Measurements from ENCODE around the gene TMEM205. TPM values are rescaled to one million over a fixed set of nuclear protein-coding genes. Genes with fewer than 3 reads are reported as not detected.

Gene TMEM205
- total RNA-seq, result 215 and 295 TPM in 2 replicates

DNA sequence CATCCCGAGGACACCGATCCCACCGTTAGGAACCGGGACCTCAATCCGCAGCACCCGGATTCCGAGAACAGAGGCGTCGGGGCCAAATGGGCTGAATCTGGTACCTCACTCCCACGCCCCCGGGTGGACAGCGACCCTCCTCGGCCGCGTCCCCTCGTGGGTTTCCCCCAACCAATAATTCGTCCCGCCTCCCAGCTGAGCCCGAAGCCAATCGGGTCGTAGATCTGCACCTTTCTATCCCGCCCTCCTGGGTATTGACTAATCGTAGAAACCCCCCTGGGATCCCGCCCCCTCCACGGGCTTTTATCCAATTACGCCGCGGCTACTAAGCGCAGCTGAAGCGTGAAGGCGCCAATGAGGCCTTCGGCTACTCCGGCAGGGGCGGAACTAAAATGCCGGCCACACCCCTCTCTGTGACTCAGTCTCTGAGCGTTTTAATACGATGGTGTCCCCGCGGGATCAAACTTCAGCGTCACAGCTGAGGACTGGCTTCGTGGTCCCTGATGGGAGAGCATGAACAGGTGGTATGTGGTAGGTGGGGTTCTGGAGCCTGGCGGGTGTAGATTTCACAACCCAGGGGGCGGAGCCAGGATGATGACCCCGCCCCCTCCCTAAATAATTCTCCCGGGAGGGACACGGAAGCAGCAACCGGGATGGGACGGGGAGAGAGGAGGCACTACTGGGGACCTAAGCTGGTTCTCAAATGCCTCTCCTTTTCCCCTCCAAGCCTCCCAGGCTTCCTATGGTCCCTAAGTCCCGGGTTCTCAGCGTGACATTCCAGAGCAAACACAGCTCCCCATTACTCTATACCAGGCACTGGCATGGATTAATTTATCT lies at the start of gene TMEM205, which contains the start of gene CCDC159:
TSS of gene TMEM205 (minus strand) at position 165 of the 837 bp plus-strand sequence. CDS start 649 bp downstream, outside the sequence.
TSS of gene CCDC159 (plus strand) at position 416 of the 837 bp plus-strand sequence. CDS start at position 504, 88 bp downstream.

DNA sequence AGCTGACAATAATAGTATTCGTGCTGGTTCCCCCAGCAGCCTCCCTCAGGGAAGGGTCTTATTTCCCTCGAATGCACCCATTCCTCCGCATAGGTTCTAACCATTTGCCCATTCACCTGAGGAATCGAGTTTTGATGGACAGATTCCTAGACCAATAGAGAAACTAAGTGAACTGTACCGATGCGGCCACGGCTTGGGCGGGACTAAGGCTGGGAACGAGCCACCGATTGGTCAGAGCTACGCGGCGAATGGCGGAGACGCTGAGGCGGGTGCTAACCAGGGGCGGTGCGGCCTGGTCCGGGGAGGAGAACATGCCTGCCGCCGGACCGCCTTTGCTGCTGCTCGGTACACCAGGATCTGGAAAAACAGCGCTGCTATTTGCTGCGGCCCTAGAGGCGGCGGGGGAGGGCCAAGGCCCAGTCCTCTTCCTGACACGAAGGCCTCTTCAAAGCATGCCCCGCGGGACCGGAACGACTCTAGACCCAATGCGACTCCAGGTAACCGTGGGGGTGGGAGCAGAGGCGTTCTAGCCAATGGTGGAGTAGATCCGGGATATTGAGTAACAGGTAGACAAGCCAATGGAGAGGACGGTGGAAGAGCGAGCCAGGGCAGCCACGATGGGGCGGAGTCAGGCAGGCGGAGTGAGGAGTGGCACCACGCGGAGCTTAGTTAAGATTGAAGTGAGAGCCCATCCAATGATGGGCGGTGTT lies 28.5 kb upstream of the TMEM205 start, which contains the start of gene SWSAP1:
TSS of gene SWSAP1 (plus strand) at position 234 of the 710 bp plus-strand sequence. CDS start at position 249, 15 bp downstream.

DNA sequence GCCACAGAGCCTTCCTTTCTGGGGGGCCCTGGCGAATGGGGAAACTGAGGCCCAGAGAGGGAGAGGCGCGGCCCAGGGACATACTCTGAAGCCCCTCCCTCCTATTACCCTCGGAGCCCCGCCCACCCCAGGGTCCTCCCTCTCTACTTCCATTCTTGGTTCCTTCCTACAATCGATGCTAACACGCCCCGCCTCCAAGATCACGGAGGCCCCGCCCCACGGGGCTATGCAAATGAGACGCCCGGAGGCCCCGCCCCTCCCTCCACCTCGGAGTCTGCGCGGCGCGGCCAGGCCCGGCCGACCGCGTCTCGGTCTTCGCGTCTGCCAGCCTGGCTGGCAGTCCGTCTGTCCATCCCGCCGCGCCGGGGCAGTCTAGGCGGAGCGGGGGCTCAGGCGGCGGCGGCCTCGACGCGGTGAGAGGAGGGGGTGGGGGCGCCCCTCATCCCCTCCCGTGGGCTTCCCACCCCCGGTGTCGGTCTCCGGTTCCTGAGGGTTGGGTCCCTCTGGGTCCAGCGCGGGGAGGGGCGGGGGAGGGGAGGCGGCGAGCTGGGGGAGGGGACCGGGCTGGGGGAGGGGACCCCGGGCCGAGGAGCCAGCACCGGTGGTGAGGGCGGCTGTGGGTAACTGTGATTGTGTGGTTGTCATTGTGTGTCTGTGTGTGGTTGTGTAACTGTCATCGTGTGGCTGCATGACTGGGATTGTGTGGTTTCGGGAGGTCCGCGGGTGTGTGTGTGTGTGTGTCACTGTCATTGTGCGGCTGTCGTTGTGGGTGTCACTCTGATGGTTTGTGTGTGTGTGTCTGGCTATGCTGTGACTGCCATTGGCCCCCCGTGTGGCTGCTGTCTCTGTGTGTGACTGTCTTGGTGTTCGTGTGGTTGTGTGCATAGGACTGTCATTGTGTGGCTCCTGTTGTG lies 9.3 kb upstream of the TMEM205 start, which contains the start of gene PLPPR2:
TSS of gene PLPPR2 (plus strand) at position 273 of the 914 bp plus-strand sequence. CDS start 2,242 bp downstream, outside the sequence.

GRCh38 chr19:11339254-11340098 lies 6.6 kb downstream of the TMEM205 start, which contains the start of gene RAB3D:
RAB3D (minus strand) TSS chr19:11339657; CDS start chr19:11337399, 2,258 bp downstream.

DNA sequence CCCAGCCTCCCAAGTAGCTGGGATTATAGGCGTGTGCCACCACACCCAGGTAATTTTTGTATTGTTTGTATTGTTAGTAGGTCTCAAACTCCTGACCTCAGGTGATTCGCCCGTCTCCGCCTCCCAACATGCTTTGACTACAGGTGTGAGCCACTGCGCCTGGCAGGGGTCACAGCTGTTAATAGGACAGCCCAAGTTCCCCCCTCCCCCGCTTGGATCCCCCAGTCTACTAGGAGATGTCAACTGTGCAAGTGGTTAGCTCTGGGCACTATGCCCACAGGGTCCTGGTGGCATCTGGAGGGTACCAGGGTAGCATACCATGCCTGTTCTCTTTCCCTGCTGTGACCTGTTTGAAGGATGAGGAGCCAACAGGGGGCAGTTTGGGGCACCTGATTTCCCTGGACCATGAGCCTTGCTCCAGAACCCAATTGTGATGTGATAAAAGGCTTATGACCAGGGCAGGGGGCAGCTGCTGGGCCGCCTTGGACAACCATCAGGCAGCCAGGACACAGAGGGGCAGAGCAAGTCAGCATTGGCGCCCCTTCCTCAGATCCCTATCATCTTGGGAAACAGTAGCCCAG lies 50.3 kb downstream of the TMEM205 start, which contains the start of gene TSPAN16:
TSS of gene TSPAN16 (plus strand) at position 496 of the 581 bp plus-strand sequence. CDS start 138 bp downstream, outside the sequence.

Other genes with a start within 250 kb of the TMEM205 start
- gene SPC24, start 190.5 kb downstream of the TMEM205 start, total RNA-seq, result 7.4 and 71.4 TPM in 2 replicates
- gene KANK2, start 148.7 kb downstream of the TMEM205 start, total RNA-seq, result 132 and 258 TPM in 2 replicates
- gene ANGPTL8, start 106.6 kb downstream of the TMEM205 start, total RNA-seq, result not detected in 2 replicates
- 18.7 and 52.5 TPM in 2 replicates for gene DOCK6, start 83.7 kb downstream of the TMEM205 start, total RNA-seq
- not detected in 2 replicates for gene TSPAN16, start 50.1 kb downstream of the TMEM205 start, total RNA-seq
- gene RAB3D, start 6.6 kb downstream of the TMEM205 start, total RNA-seq, result 6.2 and 13.3 TPM in 2 replicates
- gene CCDC159, start 251 bp upstream of the TMEM205 start, total RNA-seq, result 4.4 and 9.5 TPM in 2 replicates
- 6.2 and 18.5 TPM in 2 replicates for gene PLPPR2, start 9.2 kb upstream of the TMEM205 start, total RNA-seq
- gene SWSAP1, start 28.4 kb upstream of the TMEM205 start, total RNA-seq, result 1.6 and 4.2 TPM in 2 replicates
- gene EPOR, start 38.0 kb upstream of the TMEM205 start, total RNA-seq, result 4.9 and 10.9 TPM in 2 replicates
- gene RGL3, start 73.0 kb upstream of the TMEM205 start, total RNA-seq, result 0.16 and 1.0 TPM in 2 replicates
- 0.16 TPM in 1 of 2 replicates, not detected in the other for gene ODAD3, start 88.9 kb upstream of the TMEM205 start, total RNA-seq
- 208 and 334 TPM in 2 replicates for gene PRKCSH, start 89.4 kb upstream of the TMEM205 start, total RNA-seq
- gene ELAVL3, start 134.8 kb upstream of the TMEM205 start, total RNA-seq, result under 0.01 TPM in 1 of 2 replicates, not detected in the other
- 6.1 and 6.4 TPM in 2 replicates for gene ZNF653, start 159.6 kb upstream of the TMEM205 start, total RNA-seq
- 52.4 and 69.1 TPM in 2 replicates for gene ECSIT, start 182.9 kb upstream of the TMEM205 start, total RNA-seq
- 54.9 and 84.6 TPM in 2 replicates for gene CNN1, start 192.6 kb upstream of the TMEM205 start, total RNA-seq
- 52.6 and 79.0 TPM in 2 replicates for gene ELOF1, start 213.0 kb upstream of the TMEM205 start, total RNA-seq
- 1.1 and 17.5 TPM in 2 replicates for gene ACP5, start 231.4 kb upstream of the TMEM205 start, total RNA-seq

All from mesangial cell (primary cell).